GM21367 (cell line): ENCODE results near the gene ZBED4.

Experiments used
- ATAC-seq: cut with Tn5 transposase; IDR thresholded peaks from one replicate; pipeline ENCODE4 v1.9.1; 2021; ENCODE audit not compliant: unreplicated experiment

The ZBED4 gene

DNA sequence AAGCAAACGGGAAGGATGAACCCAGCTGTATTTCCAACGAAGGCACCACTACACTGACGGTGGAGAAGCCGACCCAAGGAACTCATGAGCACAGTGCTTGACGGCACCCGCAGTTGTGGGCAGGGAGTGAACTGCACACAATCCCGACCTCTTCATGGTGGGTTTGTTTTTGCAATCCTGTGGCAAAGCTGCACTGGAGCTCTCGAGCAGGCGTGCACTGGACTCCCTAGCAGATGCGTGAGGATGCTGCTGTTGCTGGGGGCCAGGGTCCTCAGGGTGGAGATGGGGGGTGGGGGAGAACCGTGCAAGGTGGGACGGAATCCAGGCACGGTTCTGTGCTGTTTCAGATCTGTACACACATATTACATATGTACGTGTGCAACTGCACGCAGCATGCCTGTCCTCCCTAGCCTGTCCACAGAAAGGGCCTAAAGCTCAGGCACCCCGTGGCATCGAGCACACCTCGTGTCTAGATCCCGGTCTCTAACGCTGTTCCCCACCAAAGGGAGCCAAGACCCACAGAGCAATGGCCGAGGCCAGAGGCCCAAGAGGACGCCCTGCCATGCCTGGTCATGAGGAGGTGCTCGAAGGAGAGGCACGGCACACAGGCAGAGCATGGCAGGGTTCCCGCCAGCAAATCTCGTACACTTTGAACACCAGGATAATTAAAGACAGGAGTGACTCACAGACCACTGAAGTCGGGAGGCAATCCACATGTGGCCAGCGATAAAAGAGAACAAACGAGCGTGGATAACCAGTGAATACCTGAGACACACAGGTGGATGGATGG is 47.0 kb downstream of the ZBED4 start:
- no peak for ATAC-seq

GRCh38 chr22:49901457-49901856 is 47.8 kb downstream of the ZBED4 start:
- ATAC-seq: no peak

GRCh38 chr22:49903322-49904039 is 49.8 kb downstream of the ZBED4 start:
- ATAC-seq: no peak

- ATAC-seq: no peak
These were observed 50.4 kb downstream of the ZBED4 start for GRCh38 chr22:49904040-49904369.

- ATAC-seq: no peak
These were observed 51.8 kb downstream of the ZBED4 start for GRCh38 chr22:49905465-49905864.

DNA sequence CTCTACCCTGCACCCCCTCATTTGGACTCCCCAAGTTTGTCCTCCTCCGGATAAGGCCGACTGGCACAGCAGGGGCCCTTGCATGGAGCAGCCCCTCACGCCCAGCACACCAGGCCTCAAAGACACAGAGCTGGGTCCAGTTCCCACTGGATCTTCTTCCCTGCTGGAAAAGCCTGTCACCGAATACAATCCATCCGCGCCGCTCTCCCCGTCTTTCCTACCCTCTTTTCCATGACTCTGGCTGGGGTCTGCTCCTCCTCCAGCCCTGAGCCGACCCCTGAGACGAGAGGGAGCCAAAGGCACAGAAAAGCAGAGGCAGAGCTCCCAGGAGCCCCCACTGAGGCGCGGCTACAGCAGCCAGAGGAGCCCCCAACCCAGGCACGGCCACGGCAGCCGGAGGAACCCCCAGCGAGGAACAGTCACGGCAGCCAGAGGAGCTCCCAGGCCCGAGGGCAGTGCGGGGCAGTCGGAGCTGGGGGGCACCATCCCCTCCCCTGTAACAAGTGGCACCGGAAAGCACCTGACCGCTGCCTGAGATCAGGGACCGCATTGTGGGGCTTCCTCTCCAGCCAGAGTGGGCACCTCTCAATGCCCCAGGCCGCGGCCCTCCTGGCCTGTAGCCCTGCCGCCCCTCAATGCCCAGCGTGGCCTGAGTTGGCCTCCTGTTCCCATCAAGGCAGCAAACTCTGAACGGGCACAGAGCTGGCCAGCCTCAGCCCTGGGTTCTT is 52.6 kb downstream of the ZBED4 start:
- no peak for ATAC-seq

- no peak for ATAC-seq
These were observed 53.2 kb downstream of the ZBED4 start for GRCh38 chr22:49906799-49907290.

DNA sequence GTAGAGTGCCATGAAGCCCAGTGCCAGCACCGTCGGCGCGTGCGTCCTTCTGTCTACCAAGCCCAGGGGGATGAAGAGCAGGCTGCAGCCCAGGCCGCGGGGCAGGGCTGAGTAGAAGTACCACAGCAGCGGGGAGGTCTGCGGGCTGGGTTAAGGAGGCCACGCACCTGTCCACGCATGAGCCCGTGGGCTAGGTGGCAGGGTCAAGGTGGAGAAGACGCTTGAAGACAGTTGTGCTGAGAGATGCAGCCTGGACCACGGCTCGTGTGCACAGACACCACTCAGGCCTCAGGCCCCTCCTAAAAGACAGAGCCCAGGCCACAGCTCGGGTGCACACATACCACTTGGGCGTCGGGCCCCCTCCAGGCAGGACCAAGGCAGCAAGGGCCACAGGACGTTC is 54.2 kb downstream of the ZBED4 start:
- ATAC-seq: no peak

DNA sequence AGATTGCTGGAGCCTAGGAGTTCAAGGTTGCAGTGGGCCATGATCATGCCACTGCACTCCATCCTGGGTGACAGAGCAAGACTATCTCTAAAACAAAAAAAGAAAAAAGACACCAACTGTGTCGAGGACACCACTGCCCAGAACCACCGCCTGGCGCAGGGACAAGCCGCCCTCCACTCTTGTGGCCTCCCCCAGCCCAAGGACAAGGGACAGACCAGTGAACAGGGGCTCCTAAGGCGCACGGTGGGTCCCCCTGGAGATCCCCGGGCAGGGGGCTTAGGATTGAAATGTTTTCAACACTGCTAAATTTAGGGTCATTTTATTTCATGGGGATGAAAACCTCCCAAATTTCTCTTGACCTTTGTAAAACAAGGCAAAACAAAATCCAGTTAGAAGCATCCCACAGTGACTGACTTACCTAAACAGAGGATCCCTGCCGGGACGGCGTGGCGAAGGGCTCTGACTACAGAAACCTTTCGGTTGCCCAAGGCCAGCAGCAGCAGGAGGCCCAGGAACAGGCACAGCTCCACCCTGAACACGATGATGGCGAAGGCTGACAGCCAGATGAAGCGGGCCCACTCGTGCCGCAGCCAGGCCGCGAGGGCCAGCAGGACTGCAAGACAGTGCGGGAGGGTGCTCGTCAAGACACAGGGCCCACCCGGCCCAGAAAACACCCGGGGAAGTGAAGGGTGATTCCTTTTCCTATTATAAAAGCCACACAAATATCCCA is 56.0 kb downstream of the ZBED4 start:
- ATAC-seq: no peak

GRCh38 chr22:49910229-49911155 is 56.8 kb downstream of the ZBED4 start:
- no peak for ATAC-seq

- no peak for ATAC-seq
These were observed 58.4 kb downstream of the ZBED4 start for GRCh38 chr22:49911881-49912625.

GRCh38 chr22:49913026-49913425 is 59.4 kb downstream of the ZBED4 start:
- ATAC-seq: no peak

- ATAC-seq: no peak
These were observed 59.8 kb downstream of the ZBED4 start for GRCh38 chr22:49913446-49913845.

DNA sequence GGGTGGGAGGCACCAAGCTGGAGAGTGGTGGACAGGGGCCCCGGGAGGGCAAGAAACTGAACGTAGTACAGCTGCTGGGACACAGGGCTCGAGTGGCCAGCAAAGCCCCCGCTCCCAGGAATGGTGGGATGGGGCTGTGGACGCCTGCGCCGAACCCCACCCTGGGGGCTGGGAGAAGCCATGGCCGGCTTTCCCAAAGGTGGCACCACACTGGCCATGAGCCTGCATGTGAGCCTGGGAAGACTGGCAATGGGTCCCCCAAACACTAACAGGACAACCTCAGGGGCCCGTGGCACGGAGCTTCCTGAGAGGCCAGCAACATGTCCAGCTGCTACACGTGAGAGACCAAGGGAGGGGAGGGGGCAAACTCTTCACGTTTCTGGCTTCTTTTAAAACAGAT is 60.6 kb downstream of the ZBED4 start:
- ATAC-seq: no peak

- ATAC-seq: no peak
These were observed 62.0 kb downstream of the ZBED4 start for GRCh38 chr22:49915610-49916009.

GRCh38 chr22:49916831-49917230 is 63.2 kb downstream of the ZBED4 start:
- ATAC-seq: no peak

- peak; percentile 79 for ATAC-seq
These were observed 64.6 kb downstream of the ZBED4 start, which contains the start of the genes ALG12 and CRELD2 for GRCh38 chr22:49917974-49918910. Gene ALG12 (minus strand): TSS chr22:49918438. CDS start chr22:49913765, 4,673 bp downstream. Gene CRELD2 (plus strand): TSS chr22:49918634. CDS start chr22:49918770, 136 bp downstream.
